Skeletal muscle tissue (tissue), 4 donors: Measurements from ENCODE around the gene SEC31A. TPM values are rescaled to one million over a fixed set of nuclear protein-coding genes. Genes with fewer than 3 reads are reported as not detected.

ENCODE experiments used
- H3K27ac ChIP-seq: one replicate; pipeline ENCODE4 v1.7.0; 2013; ENCODE audit warnings: mild to moderate bottlenecking, low read depth, low read length, inconsistent platforms
- H3K27me3 ChIP-seq, 3 donors: one replicate each; pipeline ENCODE4 v1.7.0; 2013; ENCODE audit warnings: low read length in 3 of 3; ENCODE audit not compliant: control insufficient read depth in 3 of 3, insufficient read depth in 3 of 3
- H3K36me3 ChIP-seq, 3 donors: one replicate each; pipeline ENCODE4 v1.7.0; 2013; ENCODE audit warnings: low read length in 3 of 3; ENCODE audit not compliant: control insufficient read depth in 3 of 3, insufficient read depth in 3 of 3
- H3K4me1 ChIP-seq, 3 donors: one replicate each; pipeline ENCODE4 v1.7.0; 2013; ENCODE audit warnings: low read length in 3 of 3, mild to moderate bottlenecking in 3 of 3; ENCODE audit not compliant: control insufficient read depth in 3 of 3, insufficient read depth in 3 of 3
- H3K4me3 ChIP-seq, 3 donors: one replicate each; pipeline ENCODE4 v1.7.0; 2013; ENCODE audit warnings: low read length in 3 of 3
- H3K9ac ChIP-seq, 3 donors: one replicate each; pipeline ENCODE4 v1.7.0; 2013; ENCODE audit warnings: low read length in 3 of 3, mild to moderate bottlenecking in 3 of 3, moderate library complexity in 2 of 3, low read depth in 1 of 3
- H3K9me3 ChIP-seq, 3 donors: one replicate each; pipeline ENCODE4 v1.7.0; 2013; ENCODE audit warnings: low read length in 3 of 3; ENCODE audit not compliant: control insufficient read depth in 3 of 3
- total RNA-seq: library from RNA; depleted of rRNA; stranded (reverse); fragments of >200 nt; gene quantifications from one replicate; pipeline ENCODE4 v1.2.3, GENCODE V29; 2014
- donor health status: Osteomylitis.

Gene SEC31A
- total RNA-seq, 1 donor from 2014 or later: 229 TPM

GRCh38 chr4:82798168-82799005 is 92.6 kb downstream of the SEC31A start, which contains the start of gene SCD5:
SCD5 (minus strand) TSS chr4:82798796; CDS start chr4:82798537, 259 bp downstream.
- Histone ChIP-seq H3K9me3 (no peaks in the 10 kb centered on the region), H3K36me3 (no peaks in the 10 kb centered on the region), H3K9ac (peak within 1 kb of the TSS; percentile 38 to 62 (median 51)), H3K27ac (no peak within 1 kb of the TSS), H3K27me3 (peaks cover 4 to 28% (median 23%) of the 10 kb centered on the region in 3 donors), H3K4me3 (peak within 1 kb of the TSS; percentile 68 to 72 (median 71)), H3K4me1 (peaks cover 10 to 20% (median 19%) of the 10 kb centered on the region in 3 donors)

GRCh38 chr4:82797405-82798111 is 93.4 kb downstream of the SEC31A start:
- no peaks in the 10 kb centered on the region for H3K36me3 ChIP-seq
- peaks cover 10 to 20% (median 19%) of the 10 kb centered on the region in 3 donors for H3K4me1 ChIP-seq
- peak overlapping the region; percentile 54 to 66 (median 57) for H3K4me3 ChIP-seq
- H3K9me3 ChIP-seq: no peaks in the 10 kb centered on the region
- H3K9ac ChIP-seq: peak overlapping the region in 1 of 3 donors; percentile 14
- H3K27ac ChIP-seq: no peak overlapping the region
- H3K27me3 ChIP-seq: peaks cover 4 to 28% (median 23%) of the 10 kb centered on the region in 3 donors

- Histone ChIP-seq H3K27me3 (peaks cover 4 to 28% (median 23%) of the 10 kb centered on the region in 3 donors), H3K9ac (peak overlapping the region in 1 of 3 donors; percentile 14), H3K4me1 (peaks cover 10 to 20% (median 19%) of the 10 kb centered on the region in 3 donors), H3K4me3 (peak overlapping the region in 2 of 3 donors; percentile 57 to 66), H3K36me3 (no peaks in the 10 kb centered on the region), H3K27ac (no peak overlapping the region), H3K9me3 (no peaks in the 10 kb centered on the region)
These were observed 93.9 kb downstream of the SEC31A start for GRCh38 chr4:82797040-82797404.

DNA sequence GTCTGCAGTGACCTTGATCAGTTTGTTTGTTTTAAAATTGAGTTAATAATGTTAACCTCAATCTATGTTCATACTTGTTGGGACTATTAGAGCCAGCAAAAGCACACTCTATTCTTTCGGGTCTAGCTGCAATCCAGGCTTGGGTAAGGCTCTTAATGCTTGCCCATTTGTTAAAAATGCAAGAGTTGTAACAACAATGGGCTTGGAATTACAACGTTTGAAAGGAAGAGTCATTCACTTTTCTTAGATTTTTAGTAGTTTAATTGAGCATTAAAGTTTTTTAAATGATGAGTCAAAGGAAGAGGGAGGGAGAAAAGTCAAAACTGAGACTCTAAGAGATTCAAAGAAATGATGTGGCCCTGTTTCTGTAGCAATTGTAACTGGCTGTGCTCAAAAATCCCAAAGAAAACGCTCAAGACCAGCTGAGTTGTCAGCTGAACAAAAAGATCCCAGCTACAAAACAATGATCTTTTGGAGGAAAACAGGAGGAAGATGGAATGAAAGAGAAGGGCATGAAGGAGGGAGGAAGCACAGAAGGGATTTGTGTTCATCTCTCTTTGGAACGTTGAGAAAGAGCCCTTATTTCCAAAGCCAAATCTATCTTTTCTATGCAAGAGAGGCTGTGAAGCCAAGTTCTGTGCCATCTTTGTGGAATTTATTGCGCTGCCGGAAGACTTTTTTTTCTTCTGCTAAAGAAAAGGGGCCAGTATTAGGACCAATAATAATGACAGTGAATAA is 97.9 kb downstream of the SEC31A start:
- H3K27me3 ChIP-seq: peaks cover 0 to 10% (median 7%) of the 10 kb centered on the region in 3 donors
- H3K27ac ChIP-seq: no peak overlapping the region

GRCh38 chr4:82791179-82791578 is 99.8 kb downstream of the SEC31A start:
- Histone ChIP-seq H3K9ac (no peak overlapping the region), H3K9me3 (no peaks in the 10 kb centered on the region)

More for the DNA sequence above, 97.9 kb downstream of the SEC31A start:
- Histone ChIP-seq H3K36me3 (no peaks in the 10 kb centered on the region), H3K9ac (no peak overlapping the region), H3K4me1 (peaks cover 4 to 11% (median 8%) of the 10 kb centered on the region in 3 donors), H3K9me3 (no peaks in the 10 kb centered on the region), H3K4me3 (no peak overlapping the region)

DNA sequence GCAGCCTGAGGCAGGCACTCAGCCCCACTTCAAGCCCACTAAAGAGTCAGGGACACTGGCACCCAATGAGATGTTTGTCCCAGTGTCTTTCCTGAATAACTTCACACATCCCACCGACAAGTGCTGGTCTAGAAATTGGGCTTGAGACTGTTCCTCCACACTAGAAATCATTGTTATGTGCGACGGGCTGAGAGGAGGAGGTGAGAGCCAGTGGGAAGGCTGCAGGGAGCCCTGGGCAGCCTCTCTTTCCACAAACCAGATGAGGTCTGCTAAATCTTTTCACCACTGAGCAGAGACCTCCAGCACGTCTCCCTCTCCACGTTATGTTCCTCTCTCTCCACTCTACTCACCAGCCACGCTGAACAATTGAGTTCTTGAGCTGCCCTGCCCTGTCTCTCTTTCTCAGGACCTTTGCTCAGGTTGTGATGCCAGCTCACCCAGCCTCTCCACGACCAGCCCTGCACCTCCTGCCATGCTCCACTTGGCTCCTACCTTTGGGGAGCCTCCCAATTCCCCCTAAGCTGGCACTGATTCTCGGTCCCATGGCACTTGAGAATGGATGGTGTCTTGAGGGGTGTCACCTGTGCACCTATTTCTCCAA is 100.8 kb downstream of the SEC31A start:
- H3K27me3 ChIP-seq: peaks cover 0 to 2% (median 0%) of the 10 kb centered on the region in 3 donors
- no peak overlapping the region for H3K9ac ChIP-seq
- no peak overlapping the region for H3K4me3 ChIP-seq
- H3K27ac ChIP-seq: no peak overlapping the region
- no peaks in the 10 kb centered on the region for H3K9me3 ChIP-seq
- H3K4me1 ChIP-seq: no peaks in the 10 kb centered on the region
- H3K36me3 ChIP-seq: no peaks in the 10 kb centered on the region

More at GRCh38 chr4:82791179-82791578, 99.8 kb downstream of the SEC31A start:
- H3K4me1 ChIP-seq: no peaks in the 10 kb centered on the region
- H3K27me3 ChIP-seq: peaks cover 0 to 2% (median 0%) of the 10 kb centered on the region in 3 donors
- H3K4me3 ChIP-seq: no peak overlapping the region
- no peak overlapping the region for H3K27ac ChIP-seq
- H3K36me3 ChIP-seq: no peaks in the 10 kb centered on the region

DNA sequence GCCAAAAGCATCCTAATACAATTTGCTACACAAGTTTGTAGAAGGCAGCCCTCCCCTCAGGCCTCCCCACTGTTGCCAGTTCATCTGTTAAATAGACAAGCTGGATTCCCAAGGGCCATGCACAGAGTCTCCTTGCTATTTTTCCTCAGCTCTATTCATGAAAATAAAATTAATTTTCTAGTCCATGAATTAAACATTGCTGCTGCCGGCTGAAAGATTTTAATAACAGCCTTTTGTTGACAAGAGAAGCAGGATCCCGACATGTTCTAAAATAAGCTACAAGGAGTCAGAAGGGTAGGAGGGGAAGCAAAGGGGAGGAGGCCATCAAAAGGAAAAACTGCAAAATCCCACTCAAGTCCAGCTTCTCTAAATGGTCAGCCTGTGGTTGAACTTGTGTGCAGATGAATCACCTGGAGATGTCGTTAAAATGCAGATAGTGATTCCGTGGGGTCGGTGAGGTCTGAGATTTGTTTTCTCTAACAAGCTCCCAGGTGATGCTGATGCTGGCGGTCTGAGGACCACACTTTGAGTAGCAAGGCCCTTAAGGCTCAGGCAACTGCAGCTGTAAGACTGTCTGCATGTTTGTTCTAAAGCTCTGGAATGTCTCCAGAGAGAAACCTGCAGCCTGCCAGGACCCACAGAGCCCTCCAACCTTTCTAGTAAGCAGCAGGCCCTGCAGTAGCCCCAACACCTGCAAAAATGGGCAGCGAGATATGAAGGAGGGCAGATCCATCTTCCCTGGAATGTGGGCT is 101.8 kb downstream of the SEC31A start:
- Histone ChIP-seq H3K4me1 (peaks cover 0 to 3% (median 0%) of the 10 kb centered on the region in 3 donors), H3K4me3 (no peak overlapping the region), H3K27ac (no peak overlapping the region), H3K27me3 (peaks cover 0 to 2% (median 0%) of the 10 kb centered on the region in 3 donors), H3K9ac (no peak overlapping the region), H3K36me3 (no peaks in the 10 kb centered on the region), H3K9me3 (no peaks in the 10 kb centered on the region)

- Histone ChIP-seq H3K9ac (no peak overlapping the region), H3K4me1 (peaks cover 0 to 3% (median 0%) of the 10 kb centered on the region in 3 donors), H3K27ac (no peak overlapping the region), H3K4me3 (no peak overlapping the region), H3K9me3 (no peaks in the 10 kb centered on the region), H3K36me3 (no peaks in the 10 kb centered on the region), H3K27me3 (peaks cover 0 to 2% (median 0%) of the 10 kb centered on the region in 3 donors)
These were observed 103.6 kb downstream of the SEC31A start for GRCh38 chr4:82787342-82787741.

DNA sequence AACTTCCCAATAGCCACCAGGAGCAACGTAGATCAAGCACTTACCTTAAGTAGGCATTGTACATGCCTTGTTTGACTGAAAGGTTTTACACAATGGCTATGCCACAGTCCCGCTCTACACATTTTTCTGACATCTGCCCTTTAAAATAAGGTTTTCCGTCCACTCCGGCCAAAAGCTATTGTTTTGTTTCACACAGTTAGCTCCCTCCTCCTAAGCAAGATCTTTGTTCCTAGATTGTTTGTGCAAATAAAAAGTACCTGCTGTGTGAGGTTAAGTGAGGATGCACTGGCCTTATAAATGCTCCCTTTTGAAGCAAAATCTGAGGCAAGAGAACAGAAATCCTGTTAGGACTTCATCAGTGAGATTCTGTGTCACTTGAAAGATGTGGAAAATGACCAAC is 104.1 kb downstream of the SEC31A start:
- H3K36me3 ChIP-seq: no peaks in the 10 kb centered on the region
- H3K9ac ChIP-seq: no peak overlapping the region
- H3K4me1 ChIP-seq: peaks cover 0 to 3% (median 0%) of the 10 kb centered on the region in 3 donors
- H3K27me3 ChIP-seq: peaks cover 0 to 2% (median 0%) of the 10 kb centered on the region in 3 donors
- H3K9me3 ChIP-seq: no peaks in the 10 kb centered on the region
- H3K27ac ChIP-seq: no peak overlapping the region
- H3K4me3 ChIP-seq: no peak overlapping the region
